Posterior cingulate gyrus (tissue), 11 donors: Measurements from ENCODE around the gene LNPEP.
A peak's percentile ranks its signal among the peaks of the same experiment; 100 is the strongest.

Experiments used
- DNase-seq, 10 donors: peaks; one replicate each; pipeline versions ENCODE4 v3.0.0 to v3.0.0-alpha.2; 2020 to 2021; ENCODE audit warnings: mixed read lengths in 3 of 10
- intact Hi-C: fragments of 100-400 bp; cut with DNase I; formaldehyde crosslinking; loops from one replicate; pipeline ENCODE4 v1.15.1; 2023

Gene LNPEP

DNA sequence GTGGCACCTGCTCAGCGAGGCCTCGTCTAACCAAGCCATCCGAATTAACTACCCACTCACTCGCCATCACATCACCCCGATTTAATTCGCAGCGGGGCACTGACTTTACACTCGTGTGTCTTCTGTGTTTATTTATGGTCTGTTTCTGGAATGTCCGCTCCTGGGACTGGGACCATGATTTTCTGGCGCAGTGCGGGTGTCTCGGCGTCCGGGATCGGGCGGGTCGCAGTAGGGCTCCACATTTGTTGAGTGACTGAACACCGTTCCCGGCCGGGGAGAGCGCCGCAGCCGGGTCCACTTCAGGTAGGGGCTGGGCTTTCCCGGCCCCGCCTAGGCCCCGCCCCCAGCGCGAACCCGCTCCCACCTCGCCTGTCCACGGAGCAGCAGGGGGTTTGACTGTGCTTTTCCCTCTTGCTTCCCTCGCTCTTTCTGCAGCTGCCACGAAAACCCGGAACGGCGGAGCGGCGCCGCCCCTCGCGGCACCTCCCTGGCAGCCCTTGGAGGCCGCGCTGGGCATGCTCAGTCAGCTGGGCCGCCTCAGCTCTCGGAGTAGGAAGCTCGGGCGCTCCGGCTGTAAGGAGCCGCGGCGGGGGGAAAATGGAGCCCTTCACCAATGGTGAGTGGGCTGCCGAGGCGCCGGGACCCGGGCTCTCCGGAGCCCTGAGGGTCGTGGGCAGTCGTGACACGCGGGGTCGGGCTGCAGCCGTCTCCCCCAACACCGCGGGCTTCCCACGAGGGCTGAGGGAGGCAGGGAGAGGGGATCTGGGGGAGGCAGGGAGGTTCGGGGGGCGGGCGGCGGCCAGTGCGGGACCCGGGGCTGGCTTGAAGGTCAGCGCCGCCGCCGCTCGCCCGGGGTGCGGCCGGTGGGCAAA lies at the start of gene LNPEP:
LNPEP (plus strand) TSS at position 522 of the 872 bp plus-strand sequence; CDS start at position 598, 76 bp downstream.
- intact Hi-C loops = loop anchor here (2.0 to 10.0 kb wide), 5 partner anchors 59 to 1839 kb away; partner anchors contain the start of genes ERAP2 and RGMB
- DNase-seq = peak; percentile 94 to 99 (median 95)

DNA sequence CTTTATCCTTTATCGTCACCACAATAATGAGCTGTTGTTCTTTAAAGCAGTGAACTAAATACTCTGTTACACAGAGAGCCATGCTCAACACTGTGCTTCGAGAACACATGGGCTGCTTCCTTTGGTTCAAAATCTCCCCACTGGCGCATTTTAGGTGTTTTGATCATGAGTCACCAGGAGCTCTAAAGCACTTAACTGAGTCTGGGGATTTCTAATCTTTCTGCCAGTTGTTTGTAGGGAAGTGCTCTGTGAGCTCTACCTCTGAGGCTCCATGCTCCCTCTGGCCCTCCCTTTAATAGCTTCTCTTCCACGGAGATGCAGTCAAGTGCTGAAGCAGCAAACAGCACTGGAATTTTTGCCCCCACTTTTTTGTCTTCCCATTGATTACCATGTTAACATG lies 42.5 kb upstream of the LNPEP start:
- DNase-seq = no peak
- intact Hi-C loops = no loop called here

DNA sequence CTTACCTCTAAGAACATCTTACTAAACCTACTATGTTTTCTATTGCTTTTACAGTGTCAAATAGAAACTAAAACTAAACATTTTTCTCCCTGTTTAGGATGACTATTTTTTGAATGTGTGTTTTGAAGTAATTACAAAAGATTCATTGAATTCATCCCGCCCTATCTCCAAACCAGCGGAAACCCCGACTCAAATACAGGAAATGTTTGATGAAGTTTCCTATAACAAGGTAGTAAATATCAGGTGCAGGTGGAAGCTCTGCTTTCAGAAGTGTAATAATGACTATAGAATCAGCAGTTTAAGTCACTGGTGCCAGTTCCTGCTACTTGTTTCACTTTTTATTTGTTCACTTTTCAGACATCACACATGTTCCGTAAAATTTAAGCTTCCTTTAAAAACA lies 39.6 kb upstream of the LNPEP start:
- intact Hi-C loops = no loop called here
- no peak for DNase-seq

DNA sequence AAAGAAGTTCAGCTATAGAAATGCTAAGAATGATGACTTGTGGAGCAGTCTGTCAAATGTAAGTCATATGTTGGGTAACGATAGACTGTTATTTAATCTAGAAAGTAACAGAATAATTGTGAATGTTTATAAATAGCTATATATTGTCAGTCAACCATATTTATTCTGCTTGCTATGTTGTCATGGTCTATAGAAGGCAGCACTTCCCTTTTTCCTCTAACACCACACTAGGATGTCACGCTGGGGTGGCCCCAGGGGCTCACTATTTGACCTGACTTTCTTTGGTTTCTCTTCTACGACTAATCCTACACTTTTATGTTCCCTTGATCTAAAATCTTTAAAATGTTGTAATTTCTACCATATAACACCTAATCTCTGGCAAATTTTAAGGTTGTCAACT lies 39.1 kb upstream of the LNPEP start:
- intact Hi-C loops = no loop called here
- no peak for DNase-seq

DNA sequence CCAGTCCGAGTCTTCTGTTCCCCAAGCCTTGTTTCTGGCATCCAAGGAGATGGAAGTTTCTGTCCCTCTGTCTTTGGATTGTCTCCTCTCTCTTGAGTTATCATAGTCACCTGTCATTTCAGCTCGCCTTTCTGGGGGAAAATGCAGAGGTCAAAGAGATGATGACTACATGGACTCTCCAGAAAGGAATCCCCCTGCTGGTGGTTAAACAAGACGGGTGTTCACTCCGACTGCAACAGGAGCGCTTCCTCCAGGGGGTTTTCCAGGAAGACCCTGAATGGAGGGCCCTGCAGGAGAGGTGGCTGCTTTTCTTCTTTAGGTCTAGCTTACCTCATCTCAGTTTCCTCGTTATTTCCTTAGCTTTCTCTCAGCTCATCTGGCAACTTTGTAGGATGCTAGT lies 34.5 kb upstream of the LNPEP start:
- DNase-seq = no peak
- intact Hi-C loops = no loop called here

DNA sequence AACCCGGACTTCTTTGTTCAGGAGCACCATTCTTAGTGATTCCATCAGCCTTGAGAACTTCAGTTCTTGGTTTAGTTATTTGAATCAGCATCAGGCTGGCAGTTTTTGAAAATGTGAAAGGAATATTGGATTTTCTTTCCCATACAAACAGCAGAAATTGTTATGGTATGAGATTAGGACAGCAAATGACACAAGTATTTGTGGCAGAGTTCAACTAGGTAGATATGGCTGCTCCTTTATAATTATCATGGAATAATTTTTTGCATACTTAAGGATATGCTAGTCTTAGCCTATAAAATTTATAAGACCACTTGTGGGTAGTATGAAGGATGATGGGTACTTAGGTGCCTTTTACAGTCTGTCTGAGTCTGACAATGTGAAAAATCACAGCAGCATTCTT lies 34.0 kb upstream of the LNPEP start:
- intact Hi-C loops = no loop called here
- DNase-seq = no peak

DNA sequence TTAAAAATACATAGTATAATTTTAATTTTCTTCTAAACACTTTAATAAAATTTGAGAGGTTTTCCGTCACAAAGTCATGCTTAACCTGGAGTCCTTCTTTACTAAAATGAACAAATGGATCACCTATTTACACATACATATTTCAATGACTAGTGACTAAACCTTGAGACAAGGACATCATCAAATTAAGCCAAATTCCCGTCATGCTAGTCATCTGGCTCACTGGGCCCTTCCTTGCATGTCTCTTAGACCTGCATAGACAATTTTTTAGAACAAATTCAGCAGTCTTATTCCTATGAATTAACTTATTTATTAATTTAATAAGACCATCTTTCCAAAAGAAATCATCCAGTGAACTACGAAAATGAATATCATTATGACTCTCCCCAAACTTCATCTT lies 33.0 kb upstream of the LNPEP start:
- no peak for DNase-seq
- intact Hi-C loops = no loop called here

DNA sequence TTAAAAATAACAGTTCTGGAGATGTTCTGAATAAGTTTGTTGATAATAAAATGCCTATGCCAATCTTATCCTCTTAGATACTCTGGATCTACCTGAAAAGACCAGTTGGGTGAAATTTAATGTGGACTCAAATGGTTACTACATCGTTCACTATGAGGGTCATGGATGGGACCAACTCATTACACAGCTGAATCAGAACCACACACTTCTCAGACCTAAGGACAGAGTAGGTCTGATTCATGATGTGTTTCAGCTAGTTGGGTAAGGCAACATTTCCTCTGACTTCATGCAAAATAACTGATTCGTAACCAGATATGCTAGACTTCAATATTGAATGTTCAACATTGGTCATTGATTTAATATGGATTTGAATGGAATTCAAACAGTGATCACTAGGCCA lies 32.6 kb upstream of the LNPEP start:
- DNase-seq = no peak
- intact Hi-C loops = no loop called here

DNA sequence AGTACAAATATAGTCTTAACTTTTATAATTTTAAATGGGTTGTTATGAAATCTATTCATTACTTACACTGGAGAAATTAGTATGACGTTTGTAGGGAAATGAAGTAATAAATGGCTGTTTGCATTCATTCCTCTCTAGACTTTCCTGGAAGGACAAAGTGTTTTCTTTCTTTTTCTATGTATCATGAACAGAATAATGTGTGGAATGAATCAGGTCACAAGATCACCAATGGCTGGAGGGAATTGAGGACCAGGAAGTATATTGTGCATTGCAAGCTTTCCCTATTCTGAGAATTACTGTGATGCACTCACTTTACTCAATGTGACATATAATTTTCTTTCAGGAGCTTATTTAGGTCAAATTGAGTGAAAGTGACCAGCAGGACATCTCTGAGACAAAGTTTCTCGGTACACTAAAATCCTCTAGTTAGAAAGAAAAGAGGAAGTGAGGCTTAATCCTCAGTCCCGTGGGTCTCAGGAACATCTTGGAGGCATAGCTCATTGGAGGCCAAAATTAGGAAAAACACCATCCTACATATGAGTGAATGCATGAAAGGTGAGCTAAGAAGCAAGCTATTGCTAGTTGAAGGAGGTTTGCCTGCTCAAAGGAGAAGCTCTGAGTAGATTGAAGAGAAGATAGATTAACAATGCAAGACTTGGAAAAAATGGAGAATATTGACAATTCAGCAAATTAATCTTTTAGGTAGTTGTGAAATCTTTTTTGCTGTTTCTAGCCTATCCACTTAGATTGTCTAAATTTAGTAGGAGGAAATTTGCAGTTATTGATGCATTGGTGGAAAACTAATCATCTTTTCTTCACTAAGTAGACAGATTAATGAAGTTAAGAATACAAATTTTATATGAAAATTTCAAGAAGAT lies 31.6 kb upstream of the LNPEP start:
- intact Hi-C loops = no loop called here

DNA sequence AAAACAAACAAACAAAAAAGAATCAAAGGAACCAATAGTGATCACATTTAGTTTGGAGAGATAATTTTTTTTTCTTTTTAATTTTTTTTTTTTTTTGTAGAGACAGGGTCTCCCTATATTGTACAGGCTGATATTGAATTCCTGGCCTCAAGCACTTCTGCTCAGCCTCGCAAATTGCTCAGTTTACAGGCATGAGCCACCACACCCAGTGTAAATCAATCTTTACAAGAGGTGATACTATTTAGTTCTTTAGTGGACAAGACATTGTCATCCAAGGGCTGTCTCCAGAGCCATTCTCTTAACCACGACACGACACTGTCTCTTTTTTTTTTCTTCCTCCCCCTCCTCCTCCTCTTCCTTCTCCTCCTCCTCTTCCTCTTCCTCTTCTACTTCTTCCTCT lies 30.0 kb upstream of the LNPEP start:
- no peak for DNase-seq
- intact Hi-C loops = no loop called here

More for the DNA sequence above, 31.6 kb upstream of the LNPEP start:
- DNase-seq = no peak

DNA sequence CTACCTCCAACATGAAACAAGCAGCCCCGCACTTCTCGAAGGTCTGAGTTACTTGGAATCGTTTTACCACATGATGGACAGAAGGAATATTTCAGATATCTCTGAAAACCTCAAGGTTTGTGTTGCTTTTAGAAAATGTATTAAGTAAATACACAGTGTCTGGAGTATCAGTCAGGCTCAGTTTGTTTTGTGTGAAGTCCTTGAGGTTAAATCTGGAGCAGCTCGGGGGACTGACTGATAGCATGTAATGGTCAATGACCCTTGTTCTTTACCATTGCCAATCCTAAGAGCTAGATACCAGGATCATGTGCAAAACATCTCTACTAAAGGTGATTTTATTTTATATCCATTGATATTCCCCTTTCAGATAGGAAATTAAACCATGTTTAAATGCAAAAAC lies 26.9 kb upstream of the LNPEP start:
- DNase-seq = no peak
- intact Hi-C loops = no loop called here

DNA sequence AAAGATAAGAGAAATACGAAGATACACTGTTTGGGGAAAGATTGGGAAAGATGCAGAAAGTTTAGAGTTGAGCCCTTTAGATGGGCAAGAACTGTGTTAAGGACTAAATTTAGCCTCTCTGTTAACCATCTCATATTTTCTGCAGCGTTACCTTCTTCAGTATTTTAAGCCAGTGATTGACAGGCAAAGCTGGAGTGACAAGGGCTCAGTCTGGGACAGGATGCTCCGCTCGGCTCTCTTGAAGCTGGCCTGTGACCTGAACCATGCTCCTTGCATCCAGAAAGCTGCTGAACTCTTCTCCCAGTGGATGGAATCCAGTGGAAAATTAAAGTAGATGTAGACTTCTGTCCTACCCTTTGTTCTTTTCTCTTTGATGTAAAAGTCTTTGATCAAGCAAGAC lies 26.4 kb upstream of the LNPEP start:
- intact Hi-C loops = no loop called here

DNA sequence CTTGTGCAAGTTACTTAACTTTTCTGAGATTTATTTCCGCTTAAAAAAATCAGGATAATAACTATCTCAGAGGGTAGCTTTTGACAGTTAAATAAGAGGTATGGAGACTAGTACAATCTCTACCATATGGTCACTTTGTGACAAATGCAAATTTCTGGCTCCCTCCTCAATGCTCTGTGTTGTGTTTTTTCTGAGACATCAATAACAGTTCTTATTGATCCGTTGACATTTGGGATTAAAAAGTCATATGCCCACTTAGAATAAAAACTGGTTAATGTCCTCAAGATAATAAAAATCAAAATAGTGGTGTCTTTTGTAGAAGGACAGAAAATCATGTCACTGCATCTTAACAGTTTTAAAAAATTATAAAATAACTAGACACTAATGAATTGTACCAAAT lies 24.7 kb upstream of the LNPEP start:
- DNase-seq = no peak
- intact Hi-C loops = no loop called here

More for the DNA sequence above, 26.4 kb upstream of the LNPEP start:
- no peak for DNase-seq

DNA sequence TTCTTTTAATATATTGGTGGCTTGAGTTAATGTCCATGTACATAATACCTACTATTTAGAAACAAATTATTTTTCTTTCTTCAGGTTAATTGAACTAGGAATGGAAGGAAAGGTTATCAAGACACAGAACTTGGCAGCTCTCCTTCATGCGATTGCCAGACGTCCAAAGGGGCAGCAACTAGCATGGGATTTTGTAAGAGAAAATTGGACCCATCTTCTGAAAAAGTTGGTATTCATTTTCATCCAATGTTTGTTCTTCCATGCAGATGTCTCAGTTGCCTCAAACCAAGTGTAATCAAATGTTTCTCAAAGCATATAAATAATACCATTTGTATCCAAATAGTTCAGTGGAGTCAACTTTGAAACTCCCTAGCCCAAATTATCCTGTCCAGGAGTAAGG lies 22.6 kb upstream of the LNPEP start:
- no peak for DNase-seq
- intact Hi-C loops = no loop called here

DNA sequence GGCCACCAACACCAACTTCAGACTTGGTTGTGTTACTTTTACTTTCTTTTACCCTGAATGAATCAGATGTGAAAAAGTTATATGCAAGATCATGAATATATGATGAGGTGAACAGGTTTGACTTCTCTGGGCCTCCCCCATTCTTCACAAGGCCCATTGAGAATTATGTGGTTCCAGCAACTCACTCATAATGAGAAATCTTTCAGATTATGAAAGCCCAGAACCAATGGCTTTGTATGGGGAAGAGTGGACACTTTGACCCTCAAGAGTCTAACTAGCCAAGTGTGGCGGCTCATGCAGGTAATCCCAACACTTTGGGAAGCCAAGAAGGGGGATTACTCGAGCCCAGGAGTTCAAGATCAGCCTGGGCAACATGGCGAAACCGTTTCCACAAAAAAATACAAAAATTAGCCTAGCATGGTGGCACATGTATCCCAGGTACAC lies 16.1 kb upstream of the LNPEP start:
- DNase-seq = no peak
- intact Hi-C loops = no loop called here

DNA sequence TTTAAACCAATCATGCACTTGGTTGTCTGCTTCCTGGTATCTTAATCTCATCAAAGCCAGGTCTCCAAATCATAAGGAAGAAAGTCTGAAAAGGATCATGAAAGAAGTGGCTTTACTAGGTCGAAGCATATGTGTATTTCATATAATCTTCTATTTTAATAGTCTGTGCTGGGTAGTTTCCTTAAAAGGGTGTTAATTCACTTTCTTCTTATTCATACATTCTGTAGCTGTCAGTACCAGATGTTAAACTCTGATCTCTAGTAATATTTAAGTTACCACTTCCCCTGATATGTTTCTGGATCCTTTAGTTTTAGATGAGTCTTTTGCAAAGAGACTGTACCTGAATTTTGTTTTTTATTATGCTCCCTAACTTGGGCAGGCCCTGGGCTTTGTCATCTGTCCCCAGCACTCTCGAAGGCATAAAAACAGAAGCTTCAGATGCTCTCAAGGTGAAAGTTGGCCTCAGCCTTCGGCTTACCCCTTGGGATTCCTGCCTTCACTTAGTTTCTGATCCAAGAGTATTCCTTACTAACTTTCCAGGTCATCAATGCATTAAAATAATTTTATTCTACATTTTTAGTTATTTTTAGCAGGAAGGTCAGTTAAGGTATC lies 15.0 kb upstream of the LNPEP start:
- DNase-seq = no peak
- intact Hi-C loops = no loop called here

DNA sequence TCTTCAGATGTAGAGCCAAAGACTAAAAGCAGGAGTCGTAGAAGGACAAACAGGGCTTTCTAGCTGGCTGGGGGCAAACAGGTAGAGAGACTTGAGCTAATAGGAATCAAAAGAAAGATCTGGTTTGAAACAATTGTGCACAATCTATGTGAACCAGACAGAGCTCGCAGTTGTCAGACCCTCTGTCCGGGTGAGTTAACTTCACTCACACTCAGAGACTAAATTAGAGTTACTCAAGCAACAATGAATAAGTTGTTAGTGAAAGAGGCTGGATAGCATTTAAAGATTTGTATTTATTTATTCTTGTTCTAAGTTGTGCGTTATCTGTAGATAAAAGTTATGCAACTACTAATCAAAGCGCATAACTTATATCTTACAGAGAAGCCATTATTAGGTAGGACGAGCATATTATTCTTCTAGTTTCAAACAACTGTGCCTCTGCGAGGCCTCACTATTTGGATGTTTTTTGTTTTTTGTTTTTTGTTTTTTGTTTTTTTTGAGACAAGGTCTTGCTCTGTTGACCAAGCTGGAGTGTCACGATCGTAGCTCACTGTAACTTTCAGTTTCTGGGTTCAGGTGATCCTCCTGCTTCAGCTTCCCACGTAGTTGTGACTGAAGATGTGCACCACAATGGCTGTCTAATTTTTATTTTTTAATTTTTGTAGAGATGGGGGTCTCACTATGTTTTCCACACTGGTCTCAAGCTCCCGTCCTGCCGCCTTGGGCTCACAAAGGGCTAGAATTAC lies 13.2 kb upstream of the LNPEP start:
- intact Hi-C loops = no loop called here

DNA sequence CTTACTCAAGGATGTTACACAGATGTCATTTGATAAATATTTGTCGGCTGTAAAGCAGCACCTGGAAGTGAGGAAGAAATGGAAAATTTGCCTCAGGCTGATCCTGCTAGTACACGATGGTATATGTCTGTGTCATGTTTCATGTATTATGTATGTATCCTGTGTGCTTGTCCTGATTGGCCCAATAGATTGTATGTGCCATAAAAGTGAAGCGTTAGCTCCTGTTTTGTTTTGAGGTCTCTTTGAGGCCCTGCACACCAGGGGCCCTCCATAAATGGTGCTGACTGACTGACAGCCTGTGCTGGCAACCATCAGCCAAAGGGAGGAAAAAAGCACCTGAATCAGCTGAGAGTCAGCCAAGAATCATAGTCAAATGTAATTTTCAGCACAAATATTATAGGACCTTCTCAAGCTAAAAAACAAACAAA lies 11.8 kb upstream of the LNPEP start:
- intact Hi-C loops = no loop called here

More for the DNA sequence above, 13.2 kb upstream of the LNPEP start:
- no peak for DNase-seq

DNA sequence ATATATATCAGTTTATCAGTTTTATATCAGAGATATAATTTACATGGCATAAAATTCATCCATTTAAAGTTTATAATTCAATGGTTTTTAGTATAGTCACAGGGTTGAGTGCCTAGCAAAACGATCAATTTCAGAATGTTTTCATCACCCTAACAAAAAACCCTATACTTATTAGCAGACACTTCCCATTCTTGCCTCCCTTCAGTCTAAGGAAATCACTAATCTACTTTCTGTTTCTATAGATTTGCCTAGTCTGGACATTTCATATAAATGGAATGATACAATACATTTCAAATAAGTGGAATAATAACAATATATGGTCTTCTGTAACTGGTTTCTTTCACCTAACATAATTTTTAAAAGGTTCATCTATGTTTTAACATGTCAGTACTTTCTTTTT lies 9.6 kb upstream of the LNPEP start:
- no peak for DNase-seq
- intact Hi-C loops = no loop called here

More for the DNA sequence above, 11.8 kb upstream of the LNPEP start:
- no peak for DNase-seq

DNA sequence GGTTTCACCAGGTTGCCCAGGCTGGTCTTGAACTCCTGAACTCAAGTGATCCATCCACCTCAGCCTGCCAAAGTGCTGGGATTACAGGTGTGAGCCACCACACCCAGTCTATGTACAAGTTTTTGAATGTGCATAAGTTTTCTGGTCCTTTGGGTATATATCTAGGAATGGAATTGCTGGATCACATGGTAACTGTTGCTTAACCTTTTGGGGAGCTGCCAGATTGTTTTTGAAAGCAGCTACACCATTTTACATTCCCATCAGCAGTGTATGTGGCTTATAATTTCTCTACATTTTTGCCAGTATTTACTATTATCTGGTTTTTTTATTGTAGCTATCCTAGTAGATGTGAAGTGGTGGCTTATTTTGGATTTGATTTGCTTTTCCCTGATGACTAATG lies 8.9 kb upstream of the LNPEP start:
- intact Hi-C loops = no loop called here
- no peak for DNase-seq
